LNCaP clone FGC (cell line): ENCODE results near the gene OLFML1.
"Not testable (repeated sequence)": the region's sequence is repeated elsewhere in the genome, so short reads cannot be mapped to it uniquely, and the experiment has no call there.

ENCODE experiments used
- DNase-seq: peaks from one replicate; pipeline ENCODE4 v3.0.0-alpha.2; 2011; ENCODE audit warnings: low read depth
- H3K4me3 ChIP-seq: 2 replicates; pipeline ENCODE4 v1.5.1; 2011; ENCODE audit warnings: mild to moderate bottlenecking, low read depth, low read length, control low read depth
- CTCF ChIP-seq: IDR thresholded peaks from 2 replicates; pipeline ENCODE4 v1.5.1; 2012; ENCODE audit warnings: mild to moderate bottlenecking; ENCODE audit not compliant: control insufficient read depth, insufficient read depth; ENCODE audit errors: extremely low read depth

The OLFML1 gene

GRCh38 chr11:7515447-7515886 lies 30.2 kb downstream of the OLFML1 start:
- TF ChIP-seq CTCF: no peak
- no peak overlapping the region for H3K4me3 ChIP-seq
- DNase-seq: no peak

- TF ChIP-seq CTCF: no peak
- DNase-seq: no peak
- H3K4me3 ChIP-seq: no peak overlapping the region
Measured at GRCh38 chr11:7516475-7516874, 31.2 kb downstream of the OLFML1 start.

- not testable (repeated sequence) for DNase-seq, H3K4me3 ChIP-seq
Measured at GRCh38 chr11:7517743-7518142, 32.4 kb downstream of the OLFML1 start.

- TF ChIP-seq CTCF: no peak
- DNase-seq: no peak
- H3K4me3 ChIP-seq: no peak overlapping the region
Measured at GRCh38 chr11:7518811-7519562, 33.7 kb downstream of the OLFML1 start.

GRCh38 chr11:7520011-7520942 lies 35.0 kb downstream of the OLFML1 start:
- TF ChIP-seq CTCF: no peak
- no peak for DNase-seq
- no peak overlapping the region for H3K4me3 ChIP-seq

GRCh38 chr11:7520981-7521487 lies 35.7 kb downstream of the OLFML1 start:
- no peak for TF ChIP-seq CTCF
- H3K4me3 ChIP-seq: no peak overlapping the region
- no peak for DNase-seq

GRCh38 chr11:7522121-7522520 lies 36.8 kb downstream of the OLFML1 start:
- no peak for DNase-seq
- no peak for TF ChIP-seq CTCF
- H3K4me3 ChIP-seq: no peak overlapping the region
